COLO829 (cell line): ENCODE data around the gene RPS6KA4.
A peak's percentile ranks its signal among the peaks of the same experiment; 100 is the strongest.

Source experiments
- DNase-seq: peaks from one replicate; pipeline ENCODE4 v3.0.0; 2012; ENCODE audit warnings: low spot score

The RPS6KA4 gene

GRCh38 chr11:64419818-64420485, 61.0 kb downstream of the RPS6KA4 start:
- DNase-seq = peak; percentile 40
